Esophagus (tissue), 2 donors: ENCODE measurements around the gene ALG13. TPM values are rescaled to one million over a fixed set of nuclear protein-coding genes. Genes with fewer than 3 reads are reported as not detected.
"Not testable (repeated sequence)": the region's sequence is repeated elsewhere in the genome, so short reads cannot be mapped to it uniquely, and the experiment has no call there.

Source experiments
- H3K27ac ChIP-seq, 2 donors: one replicate each; pipeline ENCODE4 v1.5.1; 2013; ENCODE audit warnings: low read depth in 2 of 2, mild to moderate bottlenecking in 2 of 2, inconsistent platforms in 1 of 2, low read length in 1 of 2, moderate library complexity in 1 of 2
- H3K27me3 ChIP-seq, 2 donors: one replicate each; pipeline ENCODE4 v1.6.1; 2013; ENCODE audit warnings: low read length in 2 of 2, control low read depth in 1 of 2, mild to moderate bottlenecking in 1 of 2; ENCODE audit not compliant: insufficient read depth in 2 of 2, control insufficient read depth in 1 of 2
- H3K36me3 ChIP-seq, 2 donors: one replicate each; pipeline ENCODE4 v1.6.1; 2013; ENCODE audit warnings: low read length in 1 of 2; ENCODE audit not compliant: control insufficient read depth in 2 of 2, insufficient read depth in 2 of 2
- H3K4me1 ChIP-seq, 2 donors: one replicate each; pipeline ENCODE4 v1.6.1; 2013; ENCODE audit warnings: low read length in 1 of 2; ENCODE audit not compliant: control insufficient read depth in 2 of 2, insufficient read depth in 2 of 2
- H3K4me3 ChIP-seq, 2 donors: one replicate each; pipeline ENCODE4 v1.5.1; 2013; ENCODE audit warnings: low read length in 2 of 2, mild to moderate bottlenecking in 2 of 2, low read depth in 1 of 2, moderate library complexity in 1 of 2
- H3K9me3 ChIP-seq, 2 donors: one replicate each; pipeline ENCODE4 v1.6.1; 2013; ENCODE audit warnings: mild to moderate bottlenecking in 2 of 2, low read depth in 1 of 2, low read length in 1 of 2, moderate library complexity in 1 of 2; ENCODE audit not compliant: control insufficient read depth in 2 of 2, insufficient read depth in 1 of 2
- WGBS, 2 donors: extraction: QIAGEN DNeasy Blood & Tissue Kit; methylation state at CpG; one replicate each; pipeline ENCODE4 v1.1.7; 2013; 5-methylcytosine and 5-hydroxymethylcytosine counted together
- polyA plus RNA-seq, 2 donors: library from polyadenylated mRNA; stranded (reverse); fragments of 200-250 nt; gene quantifications; one replicate each; pipeline ENCODE4 v1.2.3, GENCODE V29; 2013
- donor health status: healthy with polysubstance abuse.
- donor health status: Bipolar disorder and iron deficiency.

Gene ALG13
- polyA plus RNA-seq, 2 donors = 28.2 to 32.3 TPM

DNA sequence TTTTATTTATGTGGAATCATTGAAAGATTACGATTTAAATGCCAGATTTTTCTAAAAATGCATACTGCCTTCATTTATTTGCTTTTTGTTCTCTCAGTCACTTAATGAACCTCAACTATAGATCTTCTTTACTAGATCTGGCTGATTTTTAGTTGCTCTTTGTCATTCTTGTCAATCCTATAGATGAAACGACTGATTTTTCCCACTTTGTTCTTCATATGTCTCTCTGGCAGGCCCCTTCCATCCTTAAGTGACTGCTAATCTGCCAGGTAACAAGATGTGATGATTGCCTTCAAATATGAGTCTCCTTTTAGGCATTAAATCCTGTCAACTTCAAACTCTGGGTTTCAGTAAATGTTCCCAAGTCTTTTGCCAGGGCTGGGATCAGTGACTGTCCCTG is 61.0 kb downstream of the ALG13 start:
- Histone ChIP-seq H3K4me3 (no peak overlapping the region), H3K4me1 (no peaks in the 10 kb centered on the region), H3K27ac (no peak overlapping the region), H3K9me3 (no peaks in the 10 kb centered on the region), H3K27me3 (no peaks in the 10 kb centered on the region), H3K36me3 (no peaks in the 10 kb centered on the region)
- WGBS, 2 donors = 63 to 75% methylated on average over 2 of the region's 2 CpGs

DNA sequence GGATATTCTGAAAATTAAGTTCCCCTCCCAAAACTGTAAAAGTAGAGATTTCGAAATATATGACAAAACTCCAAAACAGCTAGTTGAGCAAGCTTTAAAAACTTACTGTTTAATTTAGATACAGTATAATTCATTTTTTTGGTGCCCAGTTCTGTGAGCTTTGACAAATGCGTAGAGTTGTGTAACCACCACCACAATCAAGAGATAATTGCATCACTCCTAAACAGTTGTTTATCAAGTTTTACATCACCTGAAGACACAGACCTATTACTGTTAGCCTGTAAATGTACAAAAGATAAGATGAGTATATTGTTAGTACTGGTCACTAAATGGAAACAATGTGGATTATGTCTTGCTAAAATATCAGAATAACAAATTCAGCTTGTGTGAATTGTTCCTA is 62.3 kb downstream of the ALG13 start:
- Histone ChIP-seq H3K4me3 (no peak overlapping the region), H3K27me3 (no peaks in the 10 kb centered on the region), H3K9me3 (no peaks in the 10 kb centered on the region), H3K27ac (no peak overlapping the region), H3K4me1 (no peaks in the 10 kb centered on the region), H3K36me3 (no peaks in the 10 kb centered on the region)
- WGBS, 2 donors = 88 to 93% methylated on average over 2 of the region's 2 CpGs

DNA sequence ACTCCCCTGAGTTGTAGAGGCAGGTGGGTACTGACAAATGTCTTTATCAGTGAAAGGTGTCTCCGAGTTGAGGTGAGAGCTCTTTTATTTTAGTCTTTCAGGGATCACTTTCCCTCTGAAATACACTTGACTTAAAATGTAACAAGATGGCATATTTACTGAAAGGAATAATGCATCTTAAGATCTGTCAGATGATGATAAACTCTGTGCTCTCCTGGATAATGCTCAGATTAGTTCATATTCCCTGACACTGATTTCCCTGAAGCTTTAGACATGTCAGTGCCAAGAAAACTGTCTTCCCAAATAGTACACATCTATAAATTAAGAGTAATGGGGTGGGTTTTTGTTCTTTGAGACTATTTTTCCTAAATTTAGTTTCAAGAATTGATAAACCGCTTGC is 75.5 kb downstream of the ALG13 start:
- Histone ChIP-seq H3K27me3 (no peaks in the 10 kb centered on the region), H3K9me3 (no peaks in the 10 kb centered on the region), H3K36me3 (peaks cover 0 to 2% of the 10 kb centered on the region in 2 donors), H3K27ac (no peak overlapping the region), H3K4me1 (no peaks in the 10 kb centered on the region), H3K4me3 (no peak overlapping the region)
- WGBS, 2 donors = 92 to 98% methylated on average over 2 of the region's 2 CpGs

DNA sequence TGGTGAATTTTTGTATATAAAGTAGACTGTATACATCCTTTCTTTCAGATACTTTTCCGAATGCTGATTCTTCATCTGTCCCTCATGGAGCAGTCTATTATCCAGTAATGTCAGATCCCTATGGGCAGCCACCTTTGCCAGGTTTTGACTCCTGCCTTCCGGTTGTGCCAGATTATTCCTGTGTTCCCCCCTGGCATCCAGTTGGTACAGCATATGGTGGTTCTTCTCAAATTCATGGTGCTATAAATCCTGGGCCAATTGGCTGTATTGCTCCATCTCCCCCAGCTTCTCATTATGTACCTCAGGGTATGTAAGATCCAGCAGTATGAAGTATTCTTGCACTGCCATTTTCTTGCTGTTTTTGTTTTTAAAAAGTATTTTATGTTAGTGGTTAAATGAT is 78.7 kb downstream of the ALG13 start:
- H3K27me3 ChIP-seq = no peaks in the 10 kb centered on the region
- no peaks in the 10 kb centered on the region for H3K9me3 ChIP-seq
- H3K27ac ChIP-seq = no peak overlapping the region
- no peaks in the 10 kb centered on the region for H3K4me1 ChIP-seq
- WGBS, 2 donors = 95 to 100% methylated on average over 2 of the region's 2 CpGs
- peaks cover 0 to 2% of the 10 kb centered on the region in 2 donors for H3K36me3 ChIP-seq
- H3K4me3 ChIP-seq = no peak overlapping the region

DNA sequence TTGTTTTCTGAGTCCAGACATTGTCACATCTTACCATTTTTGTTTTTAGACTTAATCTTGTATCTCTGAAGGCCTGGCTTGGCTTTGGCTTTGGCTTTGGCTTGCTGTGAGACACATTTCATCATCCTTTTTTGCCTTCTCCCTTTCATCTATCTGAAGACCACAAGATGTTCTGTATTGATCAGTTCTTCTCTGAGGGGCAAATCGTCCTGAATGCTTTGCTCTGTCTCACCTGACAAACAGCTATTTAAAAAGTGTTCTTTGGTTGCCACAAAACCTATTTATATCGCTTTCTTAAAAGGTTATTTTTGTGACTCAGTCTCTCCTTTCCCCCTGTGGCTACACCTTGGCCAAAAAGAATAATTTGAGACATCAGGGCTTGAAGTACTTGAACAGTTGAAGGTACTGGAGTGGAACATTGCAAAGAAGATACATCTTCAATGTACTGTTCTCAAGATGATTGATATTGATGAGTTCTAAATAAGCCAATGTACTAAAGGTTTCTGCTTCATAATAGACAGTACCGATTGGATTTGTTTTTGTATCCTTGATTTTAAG is 80.7 kb downstream of the ALG13 start:
- H3K4me1 ChIP-seq = no peaks in the 10 kb centered on the region
- no peaks in the 10 kb centered on the region for H3K27me3 ChIP-seq
- WGBS, 2 donors = 69 to 86% methylated on average over 3 of the region's 3 CpGs
- peaks cover 0 to 2% of the 10 kb centered on the region in 2 donors for H3K36me3 ChIP-seq
- no peak overlapping the region for H3K27ac ChIP-seq
- H3K9me3 ChIP-seq = no peaks in the 10 kb centered on the region
- no peak overlapping the region for H3K4me3 ChIP-seq

DNA sequence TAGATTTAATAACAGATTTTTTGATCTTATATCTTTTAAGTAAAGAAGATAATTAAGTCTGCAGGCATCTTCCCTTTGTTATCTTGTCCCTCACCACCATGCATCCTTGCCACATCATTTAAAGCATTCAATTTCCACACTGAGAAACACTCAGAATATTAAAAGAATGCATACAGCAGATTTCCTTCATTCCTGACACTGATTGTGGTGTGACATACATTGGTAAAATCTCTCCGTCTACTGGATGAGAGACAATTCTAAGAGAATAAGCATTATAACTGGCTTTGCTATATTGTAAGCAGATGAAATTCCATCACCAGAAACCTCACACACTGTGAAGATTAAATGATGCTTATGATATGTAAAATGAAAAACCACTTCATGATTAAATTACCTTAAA is 97.6 kb downstream of the ALG13 start:
- no peaks in the 10 kb centered on the region for H3K9me3 ChIP-seq
- H3K27ac ChIP-seq = no peak overlapping the region
- H3K36me3 ChIP-seq = no peaks in the 10 kb centered on the region
- no peaks in the 10 kb centered on the region for H3K27me3 ChIP-seq
- H3K4me3 ChIP-seq = no peak overlapping the region
- H3K4me1 ChIP-seq = no peaks in the 10 kb centered on the region
- 91 to 94% methylated on average over 1 of the region's 1 CpG for WGBS, 2 donors

DNA sequence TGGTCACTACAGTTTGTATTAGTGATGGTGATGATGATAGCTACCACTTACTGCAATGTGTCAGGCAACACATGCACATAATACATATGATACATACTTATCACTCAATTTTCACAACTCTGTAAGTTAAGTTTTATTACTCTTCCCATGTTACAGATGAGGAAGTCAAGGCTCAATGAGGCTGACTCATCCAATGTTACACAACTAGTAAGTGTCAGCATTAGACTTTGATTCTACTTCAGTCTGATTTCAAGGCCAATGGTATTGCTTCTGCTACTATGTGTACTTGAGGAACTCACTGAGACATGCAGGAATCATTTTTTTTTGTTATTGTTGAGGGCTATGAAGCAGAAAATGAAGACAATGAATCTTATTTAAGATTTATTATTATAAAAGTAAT is 98.6 kb downstream of the ALG13 start:
- no peaks in the 10 kb centered on the region for H3K4me1 ChIP-seq
- no peaks in the 10 kb centered on the region for H3K27me3 ChIP-seq
- H3K27ac ChIP-seq = no peak overlapping the region
- no peaks in the 10 kb centered on the region for H3K9me3 ChIP-seq
- no peak overlapping the region for H3K4me3 ChIP-seq
- no peaks in the 10 kb centered on the region for H3K36me3 ChIP-seq

DNA sequence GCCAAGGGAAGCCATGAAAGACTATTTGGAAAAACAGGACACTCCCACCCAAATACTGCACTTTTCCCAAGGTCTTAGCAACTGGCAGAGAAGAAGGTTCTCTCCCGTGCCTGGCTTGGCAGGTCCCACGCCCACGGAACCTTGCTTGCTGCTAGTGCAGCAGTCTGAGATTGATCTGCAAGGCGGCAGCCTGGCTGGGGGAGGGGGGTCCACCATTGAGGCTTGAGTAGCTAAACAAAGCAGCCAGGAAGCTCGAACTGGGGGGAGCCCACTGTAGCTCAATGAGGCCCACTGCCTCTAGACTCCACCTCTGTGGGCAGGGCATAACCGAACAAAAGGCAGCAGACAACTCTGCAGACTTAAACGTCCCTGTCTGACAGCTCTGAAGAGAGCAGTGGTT is 103.7 kb downstream of the ALG13 start:
- 75 to 87% methylated on average over 7 of the region's 7 CpGs for WGBS, 2 donors
- no peaks in the 10 kb centered on the region for H3K27me3 ChIP-seq

DNA sequence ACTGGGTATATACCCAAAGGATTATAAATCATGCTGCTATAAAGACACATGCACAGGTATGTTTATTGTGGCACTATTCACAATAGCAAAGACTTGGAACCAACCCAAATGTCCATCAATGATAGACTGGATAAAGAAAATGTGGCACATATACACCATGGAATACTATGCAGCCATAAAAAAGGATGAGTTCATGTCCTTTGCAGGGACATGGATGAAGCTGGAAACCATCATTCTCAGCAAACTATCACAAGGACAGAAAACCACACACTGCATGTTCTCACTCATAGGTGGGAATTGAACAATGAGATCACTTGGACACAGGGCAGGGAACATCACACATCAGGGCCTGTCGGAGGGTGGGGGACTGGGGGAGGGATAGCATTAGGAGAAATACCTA is 109.1 kb downstream of the ALG13 start:
- not testable (repeated sequence) for H3K9me3 ChIP-seq

More for the DNA sequence above, 103.7 kb downstream of the ALG13 start:
- Histone ChIP-seq H3K4me1 (no peaks in the 10 kb centered on the region), H3K36me3 (no peaks in the 10 kb centered on the region), H3K27ac (no peak overlapping the region), H3K4me3 (no peak overlapping the region), H3K9me3 (no peaks in the 10 kb centered on the region)

More for the DNA sequence above, 109.1 kb downstream of the ALG13 start:
- 93 to 100% methylated on average over 1 of the region's 1 CpG for WGBS, 2 donors
- not testable (repeated sequence) for H3K4me3 ChIP-seq, H3K4me1 ChIP-seq, H3K27me3 ChIP-seq, H3K36me3 ChIP-seq, H3K27ac ChIP-seq
